Ramos (cell line): ENCODE results near the gene TMEM100.

ENCODE experiments used
- in situ Hi-C: fragments of 300-500 bp; cut with MboI; formaldehyde crosslinking; loops from one replicate; pipeline ENCODE4 v1.14.3; 2022; ENCODE audit warnings: low sequenced_read_pairs; ENCODE audit not compliant: unreplicated experiment

Gene TMEM100

GRCh38 chr17:55722016-55722736 lies 488 bp downstream of the TMEM100 start:
- in situ Hi-C loops = no loop called here

GRCh38 chr17:55720919-55721836 lies 1.5 kb downstream of the TMEM100 start:
- in situ Hi-C loops = no loop called here

- in situ Hi-C loops = loop anchor here (10.0 kb wide), 1 partner anchor 193 kb away; no protein-coding TSS in a partner anchor
Observed at GRCh38 chr17:55717898-55718735, 4.5 kb downstream of the TMEM100 start.

- in situ Hi-C loops = loop anchor here (10.0 kb wide), 1 partner anchor 193 kb away; no protein-coding TSS in a partner anchor
Observed at GRCh38 chr17:55717432-55717831, 5.2 kb downstream of the TMEM100 start.

- in situ Hi-C loops = loop anchor here (10.0 kb wide), 1 partner anchor 186 kb away; no protein-coding TSS in a partner anchor
Observed at GRCh38 chr17:55710829-55711496, 11.7 kb downstream of the TMEM100 start.

GRCh38 chr17:55710410-55710809 lies 12.3 kb downstream of the TMEM100 start:
- in situ Hi-C loops = loop anchor here (10.0 kb wide), 1 partner anchor 186 kb away; no protein-coding TSS in a partner anchor

- in situ Hi-C loops = loop anchor here (10.0 kb wide), 1 partner anchor 185 kb away; no protein-coding TSS in a partner anchor
Observed at GRCh38 chr17:55709984-55710383, 12.7 kb downstream of the TMEM100 start.

- in situ Hi-C loops = no loop called here
Observed at GRCh38 chr17:55709440-55709839, 13.2 kb downstream of the TMEM100 start.

GRCh38 chr17:55708175-55708974 lies 14.3 kb downstream of the TMEM100 start:
- in situ Hi-C loops = no loop called here

GRCh38 chr17:55706808-55707773 lies 15.6 kb downstream of the TMEM100 start:
- in situ Hi-C loops = no loop called here

- in situ Hi-C loops = no loop called here
Observed at GRCh38 chr17:55705847-55706246, 16.8 kb downstream of the TMEM100 start.

GRCh38 chr17:55704401-55704800 lies 18.3 kb downstream of the TMEM100 start:
- in situ Hi-C loops = no loop called here

GRCh38 chr17:55702150-55702549 lies 20.5 kb downstream of the TMEM100 start:
- in situ Hi-C loops = no loop called here

- in situ Hi-C loops = no loop called here
Observed at GRCh38 chr17:55699181-55699860, 23.3 kb downstream of the TMEM100 start.

- in situ Hi-C loops = no loop called here
Observed at GRCh38 chr17:55694286-55694910, 28.3 kb downstream of the TMEM100 start.
